Stomach (tissue), 9 donors: ENCODE data around the gene C22orf23. TPM values are rescaled to one million over a fixed set of nuclear protein-coding genes. Genes with fewer than 3 reads are reported as not detected.
A peak's percentile ranks its signal among the peaks of the same experiment; 100 is the strongest.

Source experiments
- DNase-seq, 2 donors: peaks; one replicate each; pipeline versions ENCODE4 v3.0.0 to v3.0.0-alpha.2; 2013 to 2019
- H3K27ac ChIP-seq, 5 donors: fragments of 200-600 bp in 4 of 5; sonication (generic) in 4 of 5; one replicate each; pipeline ENCODE4 v1.5.1; 2013 to 2019; ENCODE audit warnings: mild to moderate bottlenecking in 1 of 5, moderate library complexity in 1 of 5
- H3K27me3 ChIP-seq, 3 donors: fragments of 200-600 bp; sonication (generic); one replicate each; pipeline ENCODE4 v1.5.1; 2017 to 2019; ENCODE audit warnings: mixed run types in 1 of 3
- H3K36me3 ChIP-seq, 4 donors: fragments of 200-600 bp; sonication (generic); 1 replicate in 3 of 4; 2 replicates in 1 of 4; pipeline ENCODE4 v1.5.1; 2016 to 2019
- H3K4me1 ChIP-seq, 4 donors: fragments of 200-600 bp; sonication (generic); one replicate each; pipeline ENCODE4 v1.5.1; 2016 to 2019
- H3K4me3 ChIP-seq, 4 donors: fragments of 200-600 bp; sonication (generic) in 3 of 4; one replicate each; pipeline ENCODE4 v1.5.1; 2016 to 2019; ENCODE audit warnings: mild to moderate bottlenecking in 1 of 4
- H3K9me3 ChIP-seq, 4 donors: fragments of 200-600 bp; sonication (generic); one replicate each; pipeline ENCODE4 v1.5.1; 2016 to 2019
- CTCF ChIP-seq, 7 experiments: fragments of 450-650 bp in 4 of 7; fragments of 200-600 bp in 3 of 7; sonication (generic) in 3 of 7; IDR thresholded peaks; one replicate each; pipeline ENCODE4 v1.5.1; 2016 to 2019; ENCODE audit warnings: antibody characterized with exemption in 7 of 7, control low read depth in 2 of 7, mild to moderate bottlenecking in 1 of 7
- EP300 ChIP-seq: sonication (generic); formaldehyde crosslinking; IDR thresholded peaks from one replicate; pipeline ENCODE4 v1.6.1; 2017; ENCODE audit warnings: antibody characterized with exemption
- POLR2A ChIP-seq, 4 donors: fragments of 450-650 bp; IDR thresholded peaks; one replicate each; pipeline ENCODE4 v1.6.1; 2016; ENCODE audit warnings: antibody characterized with exemption in 4 of 4, control low read depth in 2 of 4, mild to moderate bottlenecking in 1 of 4, moderate library complexity in 1 of 4
- POLR2AphosphoS5 ChIP-seq, 3 donors: sonication (generic); formaldehyde crosslinking; IDR thresholded peaks; one replicate each; pipeline ENCODE4 v1.6.1; 2016; ENCODE audit warnings: antibody characterized with exemption in 3 of 3
- WGBS, 5 donors: extraction: QIAGEN DNeasy Blood & Tissue Kit in 3 of 5; methylation state at CpG; one replicate each; pipeline versions ENCODE4 v1.1.5 to v1.1.7; 2013 to 2018; 5-methylcytosine and 5-hydroxymethylcytosine counted together
- intact Hi-C: fragments of 100-400 bp; cut with DNase I; formaldehyde crosslinking; loops from one replicate; pipeline ENCODE4 v1.15.1; 2023; ENCODE audit warnings: low total_unique reads
- polyA plus RNA-seq, 3 donors: library from polyadenylated mRNA; stranded (reverse); fragments of 200-250 nt; gene quantifications; one replicate each; pipeline ENCODE4 v1.2.3, GENCODE V29; 2013
- total RNA-seq, 5 donors: library from RNA; depleted of rRNA; stranded (reverse); fragments of >200 nt; gene quantifications; one replicate each; pipeline versions ENCODE4 v1.1.0 to v1.2.3, GENCODE V29; 2014 to 2016
- donor health status: healthy with polysubstance abuse.
- donor health status: Bipolar disorder and iron deficiency.
- donor health status: healthy.

Gene C22orf23
- total and polyA plus RNA-seq, 8 donors: 0.18 to 1.2 (median 0.31) TPM; not detected in 5

DNA sequence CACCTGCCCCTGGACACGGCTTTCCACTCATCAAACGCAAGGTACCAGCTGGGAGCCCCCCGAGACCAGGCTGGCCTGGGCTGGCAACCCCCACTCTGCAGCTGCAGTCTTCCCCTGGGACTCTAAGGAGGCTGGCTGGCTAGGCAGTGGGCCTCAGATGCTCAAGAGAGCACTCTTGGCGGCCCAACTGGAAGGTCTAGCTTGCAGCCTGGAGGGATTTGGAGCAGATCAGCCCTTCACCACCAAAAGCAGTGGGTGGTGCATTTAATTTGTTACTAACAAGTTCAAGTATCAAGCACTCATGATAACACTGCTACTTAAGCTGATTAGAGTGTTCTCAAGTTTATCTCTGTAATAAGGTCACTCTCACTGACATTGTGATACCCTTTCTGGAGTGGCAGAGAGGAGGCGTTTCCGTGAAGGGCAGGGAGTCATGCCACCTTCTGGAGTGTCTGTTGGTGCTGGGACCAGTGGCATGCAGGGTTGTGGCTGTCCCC lies 21.5 kb downstream of the C22orf23 start:
- Histone ChIP-seq H3K4me1 (peaks cover 57 to 76% (median 64%) of the 10 kb centered on the region in 4 donors), H3K27me3 (no peaks in the 10 kb centered on the region), H3K9me3 (no peaks in the 10 kb centered on the region), H3K4me3 (no peak overlapping the region), H3K27ac (peak overlapping the region; percentile 59 to 83 (median 78)), H3K36me3 (peaks cover 46 to 81% (median 76%) of the 10 kb centered on the region in 4 donors)
- no peak for DNase-seq
- TF ChIP-seq EP300 (no peak), POLR2A (IDR thresholded peaks at IDR 0.05) (no peak), CTCF (IDR thresholded peaks at IDR 0.05) (no peak), POLR2AphosphoS5 (IDR thresholded peaks at IDR 0.05) (peak in 2 of 3 donors; percentile 14 to 59)
- intact Hi-C loops: no loop called here
- 46 to 78% (median 50%) methylated on average over 5 to 6 of the region's 6 CpGs for WGBS, 5 donors

GRCh38 chr22:37930952-37931440 lies 22.4 kb downstream of the C22orf23 start:
- intact Hi-C loops: no loop called here
- Histone ChIP-seq H3K4me1 (peaks cover 57 to 85% (median 70%) of the 10 kb centered on the region in 4 donors), H3K9me3 (no peaks in the 10 kb centered on the region), H3K27me3 (no peaks in the 10 kb centered on the region), H3K36me3 (peaks cover 46 to 81% (median 76%) of the 10 kb centered on the region in 4 donors), H3K27ac (peak overlapping the region; percentile 59 to 83 (median 79)), H3K4me3 (no peak overlapping the region)
- WGBS, 5 donors: 24 to 61% (median 39%) methylated on average over 2 of the region's 2 CpGs
- TF ChIP-seq POLR2A (IDR thresholded peaks at IDR 0.05) (no peak), POLR2AphosphoS5 (IDR thresholded peaks at IDR 0.05) (no peak), CTCF (IDR thresholded peaks at IDR 0.05) (no peak), EP300 (no peak)
- no peak for DNase-seq

DNA sequence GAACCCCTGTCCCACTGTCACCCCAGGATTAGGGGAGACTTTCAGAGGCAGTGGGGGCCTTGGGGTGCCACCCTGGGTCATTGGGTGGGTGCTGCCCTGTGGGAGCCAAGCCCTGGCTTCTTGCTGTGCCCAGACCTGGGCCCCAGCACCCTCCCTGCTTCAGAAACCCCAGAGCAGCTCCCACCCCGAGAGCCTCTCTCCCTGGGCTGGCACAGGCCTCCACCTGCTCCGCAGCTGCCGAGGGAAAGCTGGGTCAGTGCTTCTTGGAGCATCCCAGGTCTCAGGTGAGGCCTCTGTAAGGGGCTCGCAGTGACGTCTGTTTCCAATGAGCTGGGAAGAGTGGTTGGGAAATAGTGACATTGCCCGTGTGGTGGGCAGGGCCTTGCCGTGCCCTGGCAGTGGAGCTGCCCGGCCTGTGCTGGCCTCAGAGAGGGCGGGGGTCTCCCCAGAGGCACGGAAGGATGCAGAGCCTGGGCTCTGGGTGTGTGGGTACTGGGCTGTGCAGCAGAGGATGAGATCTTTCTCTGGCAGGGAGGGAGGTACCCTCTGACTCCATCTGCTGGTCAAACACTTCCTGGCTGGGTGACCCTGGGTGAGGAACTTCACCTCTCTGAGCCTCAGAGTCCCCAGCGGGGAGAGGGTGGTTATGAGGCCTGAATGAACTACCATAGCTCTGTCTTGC lies 23.0 kb downstream of the C22orf23 start:
- Histone ChIP-seq H3K27ac (peak overlapping the region; percentile 59 to 83 (median 79)), H3K4me1 (peaks cover 63 to 91% (median 76%) of the 10 kb centered on the region in 4 donors), H3K9me3 (no peaks in the 10 kb centered on the region), H3K27me3 (no peaks in the 10 kb centered on the region), H3K36me3 (peaks cover 51 to 81% (median 76%) of the 10 kb centered on the region in 4 donors), H3K4me3 (no peak overlapping the region)
- TF ChIP-seq POLR2A (IDR thresholded peaks at IDR 0.05) (no peak), EP300 (no peak), POLR2AphosphoS5 (IDR thresholded peaks at IDR 0.05) (no peak), CTCF (IDR thresholded peaks at IDR 0.05) (peak in 5 of 7 experiments; percentile 17 to 42 (median 25))
- no peak for DNase-seq
- WGBS, 5 donors: 45 to 81% (median 56%) methylated on average over 11 of the region's 11 CpGs
- intact Hi-C loops: no loop called here

- no peak for TF ChIP-seq EP300
- no peak for TF ChIP-seq POLR2AphosphoS5 (IDR thresholded peaks at IDR 0.05)
- TF ChIP-seq POLR2A (IDR thresholded peaks at IDR 0.05): no peak
- no peak for TF ChIP-seq CTCF (IDR thresholded peaks at IDR 0.05)
- peaks cover 55 to 84% (median 81%) of the 10 kb centered on the region in 4 donors for H3K36me3 ChIP-seq
- intact Hi-C loops: no loop called here
- peak overlapping the region; percentile 59 to 83 (median 79) for H3K27ac ChIP-seq
- no peak overlapping the region for H3K4me3 ChIP-seq
- no peaks in the 10 kb centered on the region for H3K9me3 ChIP-seq
- 40 to 63% (median 51%) methylated on average over 4 to 5 of the region's 5 CpGs; no CpG with 5 or more reads in 1 of the 5 donors for WGBS, 5 donors
- peak in 1 of 2 donors; percentile 88 for DNase-seq
- H3K27me3 ChIP-seq: no peaks in the 10 kb centered on the region
- peaks cover 67 to 92% (median 83%) of the 10 kb centered on the region in 4 donors for H3K4me1 ChIP-seq
Observed at GRCh38 chr22:37929390-37929789, 24.0 kb downstream of the C22orf23 start.
